ENCODE data around the gene TAS2R42.

Gene TAS2R42

DNA sequence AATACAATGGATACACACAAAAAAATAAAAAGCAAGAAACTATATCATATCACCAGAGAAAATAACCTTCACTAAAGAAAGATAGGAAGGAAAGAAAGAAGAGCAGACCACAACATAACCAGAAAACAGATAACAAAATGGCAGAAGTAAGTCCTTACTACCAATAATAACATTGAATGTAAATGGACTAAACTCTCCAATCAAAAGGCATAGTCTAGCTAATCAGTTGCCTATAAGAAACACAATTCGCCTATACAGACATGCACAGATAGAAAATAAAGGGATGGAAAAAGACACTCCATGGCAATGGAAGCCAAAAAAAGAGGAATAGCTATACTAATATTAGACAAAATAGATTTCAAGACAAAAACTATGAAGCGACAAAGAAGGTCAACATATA is 43.4 kb downstream of the TAS2R42 start:
- no peak for DNase-seq

DNA sequence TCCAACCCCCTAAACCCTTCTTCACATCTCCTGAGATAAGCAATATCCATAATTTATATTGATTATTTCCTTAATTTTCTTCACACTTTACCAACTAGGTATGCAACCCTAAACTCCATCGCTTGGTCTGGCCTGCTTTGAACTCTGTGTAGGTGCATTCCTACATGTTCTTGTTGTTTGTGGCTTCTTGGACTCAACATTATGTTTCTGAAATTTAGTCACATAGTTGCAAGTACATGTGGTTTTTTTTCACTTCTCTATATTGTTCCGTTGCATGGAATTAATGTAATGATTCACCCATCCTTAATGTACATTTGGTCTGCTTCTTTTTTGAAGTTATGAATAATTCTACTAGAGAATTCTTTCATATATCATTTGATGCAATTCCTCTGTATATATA is 50.7 kb downstream of the TAS2R42 start:
- DNase-seq, result peak; percentile 16
